Natural killer cell (primary cell): ENCODE results near the gene ZPBP. TPM values are rescaled to one million over a fixed set of nuclear protein-coding genes. Genes with fewer than 3 reads are reported as not detected.

ENCODE experiments used
- ATAC-seq, 3 donors: fragments of 150-1000 bp in 2 of 3; fragments of 200-7000 bp in 1 of 3; cut with Tn5 transposase; 1 replicate in 1 of 3; 2 replicates in 2 of 3; pipeline ENCODE4 v1.10.0; 2021; ENCODE audit warnings: mild to moderate bottlenecking in 2 of 3, moderate library complexity in 2 of 3
- DNase-seq, 2 donors: peaks; one replicate each; pipeline versions ENCODE4 v3.0.0 to v3.0.0-alpha.2; 2013 to 2021; ENCODE audit warnings: mixed read lengths in 1 of 2
- H3K27ac ChIP-seq: one replicate; pipeline ENCODE4 v1.5.1; 2013; ENCODE audit warnings: mild to moderate bottlenecking, low read length
- H3K27me3 ChIP-seq: one replicate; pipeline ENCODE4 v1.6.1; 2013; ENCODE audit warnings: low read length; ENCODE audit not compliant: control insufficient read depth, insufficient read depth
- H3K36me3 ChIP-seq: one replicate; pipeline ENCODE4 v1.6.1; 2013; ENCODE audit warnings: low read length; ENCODE audit not compliant: control insufficient read depth, insufficient read depth
- H3K4me1 ChIP-seq: one replicate; pipeline ENCODE4 v1.6.1; 2013; ENCODE audit warnings: low read length; ENCODE audit not compliant: control insufficient read depth, insufficient read depth
- H3K4me3 ChIP-seq: one replicate; pipeline ENCODE4 v1.5.1; 2013; ENCODE audit warnings: low read length
- H3K9me3 ChIP-seq: one replicate; pipeline ENCODE4 v1.6.1; 2013; ENCODE audit warnings: low read length; ENCODE audit not compliant: control insufficient read depth, insufficient read depth
- H3K27ac Mint-ChIP-seq, 2 donors: one replicate each; pipeline ENCODE4 v1.8.0; 2022; ENCODE audit warnings: mild to moderate bottlenecking in 2 of 2, mixed read lengths in 2 of 2, moderate library complexity in 1 of 2
- H3K27me3 Mint-ChIP-seq, 2 donors: one replicate each; pipeline ENCODE4 v1.8.0; 2022; ENCODE audit warnings: low read depth in 2 of 2, mixed read lengths in 2 of 2
- H3K36me3 Mint-ChIP-seq: one replicate; pipeline ENCODE4 v1.8.0; 2022; ENCODE audit warnings: mixed read lengths
- H3K4me1 Mint-ChIP-seq, 2 donors: one replicate each; pipeline ENCODE4 v1.8.0; 2022; ENCODE audit warnings: mixed read lengths in 2 of 2
- H3K4me3 Mint-ChIP-seq: one replicate; pipeline ENCODE4 v1.8.0; 2022; ENCODE audit warnings: mild to moderate bottlenecking, moderate library complexity, mixed read lengths
- H3K9me3 Mint-ChIP-seq, 2 donors: one replicate each; pipeline ENCODE4 v1.8.0; 2022; ENCODE audit warnings: mixed read lengths in 2 of 2
- WGBS: methylation state at CpG from one replicate; pipeline ENCODE4 v1.1.7; 2013; ENCODE audit warnings: missing lambda C conversion rate; ENCODE audit not compliant: insufficient coverage; 5-methylcytosine and 5-hydroxymethylcytosine counted together
- intact Hi-C: fragments of 100-400 bp; cut with micrococcal nuclease; formaldehyde crosslinking; loops from one replicate; pipeline ENCODE4 v1.14.2; 2022
- total RNA-seq, 4 donors: library from RNA; stranded (reverse); fragments of 120-200 nt in 1 of 4; gene quantifications; one replicate each; pipeline versions ENCODE4 v1.2.3 to v1.2.4, GENCODE V29; 2013 to 2022
- TF ChIP-seq, protein P1 (sequence below): fragments of 200-600 bp; IDR thresholded peaks from one replicate; pipeline ENCODE4 v1.8.0; 2022; ENCODE audit warnings: antibody characterized with exemption

ZPBP gene
- total RNA-seq, 3 donors from 2014 or later (not counting 1 experiment from before 2014, with no cell fraction given): not detected

DNA sequence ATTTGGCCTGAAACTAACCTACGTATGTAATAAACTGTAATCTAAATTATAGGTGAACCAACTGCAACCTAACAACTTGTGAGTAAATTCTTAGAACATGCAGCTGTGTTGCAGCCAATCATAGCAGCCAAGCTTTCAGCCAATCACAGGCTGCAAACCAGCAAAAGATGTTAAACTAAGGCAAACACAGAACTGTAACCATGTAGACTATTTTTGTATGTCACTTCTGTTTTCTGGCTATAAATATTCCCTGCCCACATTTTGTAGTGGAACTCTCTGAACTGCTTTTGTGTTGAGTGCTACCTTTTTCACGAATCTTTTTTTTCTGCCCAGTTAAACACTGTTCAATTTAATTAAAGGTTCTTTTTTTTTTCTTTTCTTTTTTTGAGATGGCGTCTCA lies 28.2 kb upstream of the ZPBP start:
- Histone ChIP-seq H3K27ac (no peak overlapping the region), H3K27me3 (no peaks in the 10 kb centered on the region), H3K4me3 (no peak overlapping the region), H3K36me3 (no peaks in the 10 kb centered on the region), H3K9me3 (no peaks in the 10 kb centered on the region), H3K4me1 (no peaks in the 10 kb centered on the region)
- Mint-ChIP-seq H3K27ac (no peak overlapping the region), H3K9me3 (no peaks in the 10 kb centered on the region), H3K4me3 (no peak overlapping the region), H3K4me1 (no peaks in the 10 kb centered on the region), H3K36me3 (no peaks in the 10 kb centered on the region), H3K27me3 (peaks cover 5 to 40% of the 10 kb centered on the region in 2 donors)
- no peak for ATAC-seq
- 56% methylated on average over 3 of the region's 3 CpGs for WGBS
- intact Hi-C loops: no loop called here
- DNase-seq: no peak
- TF ChIP-seq, protein P1, sequence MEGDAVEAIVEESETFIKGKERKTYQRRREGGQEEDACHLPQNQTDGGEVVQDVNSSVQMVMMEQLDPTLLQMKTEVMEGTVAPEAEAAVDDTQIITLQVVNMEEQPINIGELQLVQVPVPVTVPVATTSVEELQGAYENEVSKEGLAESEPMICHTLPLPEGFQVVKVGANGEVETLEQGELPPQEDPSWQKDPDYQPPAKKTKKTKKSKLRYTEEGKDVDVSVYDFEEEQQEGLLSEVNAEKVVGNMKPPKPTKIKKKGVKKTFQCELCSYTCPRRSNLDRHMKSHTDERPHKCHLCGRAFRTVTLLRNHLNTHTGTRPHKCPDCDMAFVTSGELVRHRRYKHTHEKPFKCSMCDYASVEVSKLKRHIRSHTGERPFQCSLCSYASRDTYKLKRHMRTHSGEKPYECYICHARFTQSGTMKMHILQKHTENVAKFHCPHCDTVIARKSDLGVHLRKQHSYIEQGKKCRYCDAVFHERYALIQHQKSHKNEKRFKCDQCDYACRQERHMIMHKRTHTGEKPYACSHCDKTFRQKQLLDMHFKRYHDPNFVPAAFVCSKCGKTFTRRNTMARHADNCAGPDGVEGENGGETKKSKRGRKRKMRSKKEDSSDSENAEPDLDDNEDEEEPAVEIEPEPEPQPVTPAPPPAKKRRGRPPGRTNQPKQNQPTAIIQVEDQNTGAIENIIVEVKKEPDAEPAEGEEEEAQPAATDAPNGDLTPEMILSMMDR: no peak

DNA sequence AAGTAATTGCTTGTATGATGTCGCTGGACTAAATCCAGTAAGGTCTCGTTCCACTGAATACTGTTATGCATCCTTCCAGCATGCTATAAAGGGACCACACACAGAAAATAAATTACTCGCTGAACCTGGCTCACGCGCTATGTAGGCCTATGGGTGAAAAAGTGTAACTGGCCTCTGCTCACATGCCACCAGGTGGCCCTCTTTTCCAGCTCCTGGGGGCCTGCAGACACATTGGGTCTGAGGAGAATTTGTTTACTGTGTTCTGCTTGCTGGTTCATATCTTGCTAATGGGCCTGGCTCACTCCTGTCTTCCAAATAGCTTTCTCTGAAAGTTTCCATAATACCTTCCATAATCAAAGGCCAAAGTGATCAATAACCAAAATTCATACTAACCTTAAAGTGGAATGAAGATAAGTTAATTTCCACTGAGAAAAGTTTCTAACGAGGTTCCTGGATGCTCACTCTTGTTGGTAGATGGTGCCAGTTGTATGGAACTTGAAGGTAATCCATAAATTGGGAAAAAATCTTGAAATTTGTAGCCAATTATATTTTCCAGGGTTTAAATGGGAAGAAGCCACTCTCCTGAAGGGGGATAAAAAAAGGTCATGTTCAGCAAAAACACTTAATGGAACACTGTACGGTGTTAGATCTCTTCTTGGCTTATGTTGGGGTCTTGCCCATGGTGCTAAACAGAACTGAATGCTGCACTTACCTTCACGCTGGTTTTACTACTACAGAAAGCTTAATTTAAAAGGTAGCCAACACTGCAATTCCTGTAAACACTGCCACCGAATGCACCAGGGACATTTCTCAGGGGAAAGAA lies 27.0 kb upstream of the ZPBP start:
- Mint-ChIP-seq H3K4me1 (no peaks in the 10 kb centered on the region), H3K36me3 (no peaks in the 10 kb centered on the region), H3K4me3 (no peak overlapping the region), H3K27ac (no peak overlapping the region), H3K27me3 (peaks cover 5 to 40% of the 10 kb centered on the region in 2 donors), H3K9me3 (no peaks in the 10 kb centered on the region)
- Histone ChIP-seq H3K27me3 (no peaks in the 10 kb centered on the region), H3K9me3 (no peaks in the 10 kb centered on the region), H3K4me1 (no peaks in the 10 kb centered on the region), H3K36me3 (no peaks in the 10 kb centered on the region), H3K4me3 (no peak overlapping the region), H3K27ac (no peak overlapping the region)
- 82% methylated on average over 8 of the region's 9 CpGs for WGBS
- DNase-seq: peak in 1 of 2 donors; percentile 56
- intact Hi-C loops: no loop called here
- TF ChIP-seq, protein P1: no peak
- ATAC-seq: no peak

DNA sequence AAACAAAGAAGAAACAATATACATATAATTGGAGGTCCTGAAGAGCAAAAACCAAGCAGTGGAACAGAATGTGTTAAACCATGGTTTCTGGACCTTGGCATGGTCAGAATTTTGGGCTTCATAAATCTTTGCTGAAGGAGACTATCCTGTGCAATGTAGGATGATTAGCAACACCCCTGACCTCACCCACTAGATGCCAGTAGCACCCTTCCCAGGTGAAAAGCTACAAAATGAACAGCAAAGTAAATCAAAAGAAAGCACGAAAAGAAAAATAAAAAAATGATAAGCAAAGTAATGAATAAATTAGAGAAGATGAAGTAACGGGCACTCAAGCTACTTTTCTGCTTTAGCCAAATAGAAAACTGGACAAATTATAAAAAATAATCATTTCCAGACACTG lies 19.2 kb upstream of the ZPBP start:
- H3K4me3 Mint-ChIP-seq: no peak overlapping the region
- WGBS: 88% methylated on average over 1 of the region's 2 CpGs
- H3K27ac Mint-ChIP-seq: no peak overlapping the region
- H3K36me3 Mint-ChIP-seq: peaks cover 5% of the 10 kb centered on the region
- intact Hi-C loops: no loop called here
- H3K27me3 Mint-ChIP-seq: peaks cover 22 to 26% of the 10 kb centered on the region in 2 donors
- no peak overlapping the region for H3K27ac ChIP-seq
- H3K27me3 ChIP-seq: peaks cover 7% of the 10 kb centered on the region
- ATAC-seq (no peak), DNase-seq (no peak)
- TF ChIP-seq, protein P1: no peak
- H3K9me3 Mint-ChIP-seq: peaks cover 0 to 5% of the 10 kb centered on the region in 2 donors
- no peaks in the 10 kb centered on the region for H3K4me1 ChIP-seq
- no peaks in the 10 kb centered on the region for H3K36me3 ChIP-seq
- no peaks in the 10 kb centered on the region for H3K9me3 ChIP-seq
- no peak overlapping the region for H3K4me3 ChIP-seq
- no peaks in the 10 kb centered on the region for H3K4me1 Mint-ChIP-seq

DNA sequence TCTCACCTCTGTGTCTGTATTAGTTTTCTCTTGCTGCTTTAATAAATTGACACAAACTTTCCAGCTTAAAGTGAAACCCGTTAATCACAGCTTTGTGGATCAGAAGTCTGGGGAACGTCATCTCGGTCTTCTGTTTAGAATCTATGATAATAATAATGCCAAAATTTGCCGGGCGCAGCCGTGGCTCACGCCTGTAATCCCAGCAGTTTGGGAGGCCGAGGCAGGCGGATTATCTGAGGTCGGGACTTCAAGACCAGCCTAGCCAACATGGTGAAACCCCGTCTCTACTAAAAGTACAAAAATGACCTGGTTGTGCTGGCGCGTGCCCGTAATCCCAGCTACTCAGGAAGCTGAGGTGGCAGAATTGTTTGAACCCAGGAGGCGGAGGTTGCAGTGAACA lies 8.8 kb upstream of the ZPBP start:
- H3K27ac Mint-ChIP-seq: no peak overlapping the region
- H3K4me1 ChIP-seq: no peaks in the 10 kb centered on the region
- WGBS: 89% methylated on average over 15 of the region's 15 CpGs

More for the DNA sequence above, 8.8 kb upstream of the ZPBP start:
- Mint-ChIP-seq H3K36me3 (no peaks in the 10 kb centered on the region), H3K4me3 (no peak overlapping the region), H3K9me3 (no peaks in the 10 kb centered on the region), H3K4me1 (no peaks in the 10 kb centered on the region), H3K27me3 (peaks cover 26 to 27% of the 10 kb centered on the region in 2 donors)
- no peak for ATAC-seq
- no peak overlapping the region for H3K4me3 ChIP-seq
- H3K27ac ChIP-seq: no peak overlapping the region
- TF ChIP-seq, protein P1: no peak
- no peaks in the 10 kb centered on the region for H3K9me3 ChIP-seq
- no peaks in the 10 kb centered on the region for H3K27me3 ChIP-seq
- intact Hi-C loops: no loop called here
- no peaks in the 10 kb centered on the region for H3K36me3 ChIP-seq
- DNase-seq: no peak
